ENCODE data around the gene CIC.
"Not testable (repeated sequence)": the region's sequence is repeated elsewhere in the genome, so short reads cannot be mapped to it uniquely, and the experiment has no call there.

Gene CIC

GRCh38 chr19:42335971-42336370 lies 66.9 kb downstream of the CIC start:
- no peak for DNase-seq

DNA sequence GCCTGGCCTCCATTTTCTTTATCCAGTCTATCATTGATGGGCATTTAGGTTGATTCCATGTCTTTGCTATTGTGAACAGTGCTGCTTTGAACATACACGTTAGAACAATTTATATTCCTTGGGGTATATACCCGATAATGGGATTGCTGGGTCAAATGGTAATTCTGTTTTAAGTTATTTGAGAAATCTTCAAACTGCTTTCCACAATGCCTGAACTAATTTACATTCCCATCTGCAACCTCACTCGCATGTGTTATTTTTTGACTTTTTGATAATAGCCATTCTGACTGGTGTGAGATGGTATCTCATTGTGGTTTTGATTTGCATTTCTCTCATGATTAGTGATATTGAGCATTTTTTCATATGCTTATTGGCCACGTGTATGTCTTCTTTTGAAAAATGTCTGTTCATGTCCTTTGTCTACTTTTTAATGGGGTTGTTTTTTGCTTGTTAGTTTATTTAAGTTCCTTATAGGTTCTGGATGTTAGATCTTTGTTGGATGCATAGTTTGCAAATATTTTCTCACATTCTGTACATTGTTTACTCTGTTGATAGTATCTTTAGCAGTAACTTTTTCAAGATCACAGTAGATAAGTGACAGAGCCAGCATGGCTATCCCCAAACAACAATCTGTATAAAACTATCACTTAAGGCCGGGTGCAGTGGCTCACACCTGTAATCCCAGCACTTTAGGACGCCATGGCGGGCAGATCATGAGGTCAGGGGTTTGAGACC lies 70.2 kb downstream of the CIC start:
- DNase-seq = not testable (repeated sequence)

GRCh38 chr19:42339922-42340321 lies 70.9 kb downstream of the CIC start:
- DNase-seq = not testable (repeated sequence)

- DNase-seq = no peak
Observed at GRCh38 chr19:42343344-42344110, 74.5 kb downstream of the CIC start.

- DNase-seq = no peak
Observed at GRCh38 chr19:42344336-42344893, 75.4 kb downstream of the CIC start.
